ENCODE data around the gene GNL2. TPM values are rescaled to one million over a fixed set of nuclear protein-coding genes. Genes with fewer than 3 reads are reported as not detected.
A peak's percentile ranks its signal among the peaks of the same experiment; 100 is the strongest.

The GNL2 gene
- total RNA-seq: 59.3 to 61.8 TPM (median 61.1 TPM) in 3 replicates

DNA sequence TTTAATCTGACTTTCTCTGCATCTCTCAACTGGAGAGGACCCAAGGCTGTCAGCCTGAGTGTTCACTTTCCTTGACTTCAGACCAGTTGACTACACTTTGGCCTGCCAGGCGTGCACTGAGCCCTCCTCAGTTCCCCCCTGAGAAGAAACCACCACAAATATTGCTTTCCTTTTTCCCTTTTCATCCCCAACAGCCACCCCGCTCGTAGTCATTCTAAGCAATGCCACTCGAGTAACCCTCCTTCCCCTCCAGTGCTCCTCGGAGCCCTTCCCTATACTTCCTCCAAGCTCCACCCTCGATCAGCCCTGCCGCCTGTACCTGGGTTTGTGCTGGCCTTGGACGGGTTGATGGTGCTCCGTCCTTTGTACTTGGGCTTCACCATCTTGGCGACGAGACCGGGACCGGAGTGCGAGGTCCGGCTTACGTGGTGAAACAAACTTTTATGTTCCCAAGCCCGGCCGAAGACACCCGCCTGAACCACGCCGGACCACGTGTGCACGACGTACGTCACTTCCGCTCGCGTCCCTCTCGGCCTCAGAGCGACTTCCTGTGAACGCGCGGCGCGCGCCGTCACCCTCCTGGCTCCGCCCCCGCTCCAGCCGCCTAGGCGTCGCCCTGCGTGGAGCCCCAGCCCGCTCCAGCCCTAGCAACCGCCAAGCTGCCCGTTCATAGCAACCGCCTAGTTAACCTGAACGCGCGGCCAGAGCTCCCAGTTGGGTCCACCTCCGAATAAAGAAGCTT lies at the start of gene GNL2:
Gene GNL2, minus strand, starts transcription at position 498 of the 742 bp plus-strand sequence. Its CDS starts 115 bp downstream, at position 383.
- Mint-ChIP-seq H3K27me3 (ENCODE audit: low read depth) (peaks cover 4% of the 10 kb centered on the region), H3K4me1 (peaks cover 40% of the 10 kb centered on the region), H3K4me3 (peak within 1 kb of the TSS; percentile 99), H3K36me3 (peaks cover 8% of the 10 kb centered on the region), H3K27ac (peak within 1 kb of the TSS; percentile 99), H3K9me3 (no peaks in the 10 kb centered on the region)
- DNase-seq (ENCODE audit: low spot score in 2 of 2, unreplicated experiment in 2 of 2): peak; percentile 96 to 98
- TF ChIP-seq, protein P1, sequence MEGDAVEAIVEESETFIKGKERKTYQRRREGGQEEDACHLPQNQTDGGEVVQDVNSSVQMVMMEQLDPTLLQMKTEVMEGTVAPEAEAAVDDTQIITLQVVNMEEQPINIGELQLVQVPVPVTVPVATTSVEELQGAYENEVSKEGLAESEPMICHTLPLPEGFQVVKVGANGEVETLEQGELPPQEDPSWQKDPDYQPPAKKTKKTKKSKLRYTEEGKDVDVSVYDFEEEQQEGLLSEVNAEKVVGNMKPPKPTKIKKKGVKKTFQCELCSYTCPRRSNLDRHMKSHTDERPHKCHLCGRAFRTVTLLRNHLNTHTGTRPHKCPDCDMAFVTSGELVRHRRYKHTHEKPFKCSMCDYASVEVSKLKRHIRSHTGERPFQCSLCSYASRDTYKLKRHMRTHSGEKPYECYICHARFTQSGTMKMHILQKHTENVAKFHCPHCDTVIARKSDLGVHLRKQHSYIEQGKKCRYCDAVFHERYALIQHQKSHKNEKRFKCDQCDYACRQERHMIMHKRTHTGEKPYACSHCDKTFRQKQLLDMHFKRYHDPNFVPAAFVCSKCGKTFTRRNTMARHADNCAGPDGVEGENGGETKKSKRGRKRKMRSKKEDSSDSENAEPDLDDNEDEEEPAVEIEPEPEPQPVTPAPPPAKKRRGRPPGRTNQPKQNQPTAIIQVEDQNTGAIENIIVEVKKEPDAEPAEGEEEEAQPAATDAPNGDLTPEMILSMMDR (IDR thresholded peaks at IDR 0.05; ENCODE audit: unreplicated experiment): no peak

DNA sequence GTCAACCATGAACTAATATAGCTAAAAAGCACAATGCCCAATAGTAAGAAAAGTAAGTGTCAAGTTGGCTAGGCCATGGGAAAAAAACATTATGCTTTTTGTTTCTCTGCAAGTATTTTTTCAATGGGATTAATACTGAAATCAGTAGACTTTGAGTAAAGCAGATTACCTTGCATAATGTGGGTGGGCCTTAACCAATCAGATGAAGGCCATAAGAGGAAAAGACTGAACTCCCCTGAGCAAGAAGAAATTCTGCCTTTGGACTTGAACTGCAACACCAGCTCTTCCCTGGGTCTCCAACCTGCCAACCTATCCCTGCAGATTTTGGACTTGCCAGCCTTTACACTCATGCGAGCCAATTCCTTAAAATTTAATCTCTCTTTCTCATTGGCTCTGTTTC lies 45.3 kb upstream of the GNL2 start:
- peaks cover 6% of the 10 kb centered on the region for H3K4me1 Mint-ChIP-seq
- TF ChIP-seq, protein P1 (IDR thresholded peaks at IDR 0.05; ENCODE audit: unreplicated experiment): no peak
- no peak for DNase-seq (ENCODE audit: low spot score in 2 of 2, unreplicated experiment in 2 of 2)
- no peak overlapping the region for H3K4me3 Mint-ChIP-seq
- no peak overlapping the region for H3K27ac Mint-ChIP-seq
- peaks cover 2% of the 10 kb centered on the region for H3K27me3 Mint-ChIP-seq (ENCODE audit: low read depth)
- H3K9me3 Mint-ChIP-seq: no peaks in the 10 kb centered on the region
- H3K36me3 Mint-ChIP-seq: no peaks in the 10 kb centered on the region

DNA sequence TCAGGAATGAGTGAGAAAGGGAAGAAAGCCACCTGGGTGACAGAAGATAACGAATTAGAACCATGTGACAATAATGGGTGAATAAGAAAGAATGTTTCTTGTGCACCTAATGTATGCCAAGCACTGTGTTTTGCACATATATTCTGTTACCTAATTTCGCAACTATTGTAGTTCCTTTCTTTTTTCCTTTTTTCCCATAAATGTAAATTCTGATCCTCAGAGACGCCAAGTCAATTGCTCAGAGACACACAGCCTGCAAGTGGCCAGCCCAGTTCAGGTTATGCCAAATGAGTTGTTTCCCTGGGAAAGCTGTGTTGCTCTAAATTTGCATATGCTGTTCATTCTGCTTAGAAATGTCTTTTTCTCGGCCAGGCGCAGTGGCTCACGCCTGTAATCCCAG lies 40.7 kb upstream of the GNL2 start:
- Mint-ChIP-seq H3K27me3 (ENCODE audit: low read depth) (peaks cover 29% of the 10 kb centered on the region), H3K4me1 (peaks cover 9% of the 10 kb centered on the region)
- TF ChIP-seq, protein P1 (IDR thresholded peaks at IDR 0.05; ENCODE audit: unreplicated experiment): no peak

DNA sequence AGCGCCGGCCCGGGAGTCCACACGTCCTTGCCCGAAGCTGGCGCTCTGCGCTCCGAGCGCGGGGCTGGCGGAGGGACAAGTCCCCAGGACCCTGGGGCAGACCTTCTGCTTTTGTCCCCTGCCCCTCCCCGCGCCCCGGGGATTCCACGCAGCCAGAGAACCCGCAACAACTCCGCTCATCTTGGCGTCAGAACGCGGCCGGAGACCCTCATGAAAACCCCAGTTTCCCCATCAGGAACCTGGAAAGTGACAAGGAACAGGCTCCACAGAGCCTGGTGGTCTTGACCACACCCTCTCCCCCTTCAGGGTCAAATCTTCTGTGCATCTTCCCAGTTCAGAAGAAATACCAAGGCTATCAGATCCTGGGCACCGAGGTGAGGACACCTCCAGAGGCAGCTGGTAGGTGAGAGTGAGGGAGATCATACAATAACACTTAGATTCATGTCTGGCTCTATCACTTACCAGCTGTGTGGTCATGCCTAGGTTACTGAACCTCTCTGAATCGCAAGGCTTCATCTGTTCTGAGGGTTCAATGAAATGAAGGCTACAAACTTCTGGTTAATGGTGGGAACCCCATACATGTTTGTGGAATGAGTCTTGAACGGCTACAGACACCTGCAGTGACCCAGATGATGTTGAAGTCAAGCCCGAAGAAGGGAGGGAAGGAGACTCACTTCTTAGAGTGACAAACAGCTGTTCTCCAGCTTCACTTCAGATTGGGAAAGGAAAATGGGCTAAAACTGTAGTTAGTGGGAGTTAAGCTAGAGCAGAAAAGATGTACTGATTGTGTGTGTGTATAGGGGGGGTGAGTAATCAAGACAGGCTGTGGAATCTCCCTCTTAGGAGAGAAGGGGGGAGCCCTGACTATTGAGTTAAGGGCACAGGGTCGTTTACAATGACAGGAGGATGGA lies 39.5 kb upstream of the GNL2 start:
- H3K27me3 Mint-ChIP-seq (ENCODE audit: low read depth): peaks cover 41% of the 10 kb centered on the region
- no peaks in the 10 kb centered on the region for H3K36me3 Mint-ChIP-seq
- peak overlapping the region; percentile 54 for H3K4me3 Mint-ChIP-seq
- TF ChIP-seq, protein P1 (IDR thresholded peaks at IDR 0.05; ENCODE audit: unreplicated experiment): no peak
- H3K27ac Mint-ChIP-seq: no peak overlapping the region
- no peaks in the 10 kb centered on the region for H3K9me3 Mint-ChIP-seq
- no peak for DNase-seq (ENCODE audit: low spot score in 2 of 2, unreplicated experiment in 2 of 2)
- H3K4me1 Mint-ChIP-seq: peaks cover 9% of the 10 kb centered on the region

More for the DNA sequence above, 40.7 kb upstream of the GNL2 start:
- H3K36me3 Mint-ChIP-seq: no peaks in the 10 kb centered on the region
- no peak overlapping the region for H3K4me3 Mint-ChIP-seq
- DNase-seq (ENCODE audit: low spot score in 2 of 2, unreplicated experiment in 2 of 2): no peak
- no peaks in the 10 kb centered on the region for H3K9me3 Mint-ChIP-seq
- H3K27ac Mint-ChIP-seq: no peak overlapping the region

DNA sequence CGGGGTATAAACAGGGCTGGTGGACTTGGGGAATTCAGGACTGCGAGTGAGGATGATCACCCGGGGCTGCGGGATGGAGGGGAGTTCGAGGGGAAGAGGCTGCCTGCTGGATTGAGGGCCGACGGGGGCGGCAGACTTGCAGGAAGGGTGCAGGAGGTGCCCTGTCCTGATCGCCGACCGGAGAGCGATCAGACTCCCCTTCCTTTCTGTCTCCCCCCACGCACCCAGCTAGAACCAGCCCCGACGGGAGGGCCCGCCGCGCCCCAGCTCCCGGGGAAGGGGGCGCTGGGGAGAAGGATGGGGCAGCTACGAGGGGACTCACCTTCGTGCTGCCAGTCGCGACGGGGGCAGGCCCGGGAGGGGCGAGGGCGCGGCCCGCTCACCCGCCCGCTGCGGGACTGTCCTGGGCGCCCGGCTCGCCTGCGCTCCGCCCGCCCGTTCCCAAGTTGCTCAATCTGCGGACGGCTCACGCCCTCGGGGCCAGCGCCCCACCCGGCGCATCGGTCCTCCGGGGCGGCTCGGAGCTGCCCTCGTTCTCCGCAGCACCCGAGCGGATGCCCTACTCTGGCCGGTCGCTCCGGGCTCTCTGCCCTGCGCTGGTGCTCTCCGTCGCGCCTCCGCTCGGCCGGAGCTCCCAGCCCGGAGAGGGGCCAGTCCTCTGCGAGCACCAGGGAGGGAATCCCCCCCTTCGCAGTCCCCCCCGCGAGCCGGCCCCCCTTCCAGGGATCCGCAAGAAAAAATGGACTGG lies 38.7 kb upstream of the GNL2 start, which contains the start of gene RSPO1:
Gene RSPO1, minus strand, starts transcription at position 649 of the 748 bp plus-strand sequence. CDS start 5,231 bp downstream, outside the sequence.
- H3K27ac Mint-ChIP-seq: no peak within 1 kb of the TSS
- no peak for DNase-seq (ENCODE audit: low spot score in 2 of 2, unreplicated experiment in 2 of 2)
- peaks cover 49% of the 10 kb centered on the region for H3K27me3 Mint-ChIP-seq (ENCODE audit: low read depth)
- no peaks in the 10 kb centered on the region for H3K9me3 Mint-ChIP-seq
- TF ChIP-seq, protein P1 (IDR thresholded peaks at IDR 0.05; ENCODE audit: unreplicated experiment): no peak
- H3K4me3 Mint-ChIP-seq: peak within 1 kb of the TSS; percentile 54
- peaks cover 9% of the 10 kb centered on the region for H3K4me1 Mint-ChIP-seq
- H3K36me3 Mint-ChIP-seq: no peaks in the 10 kb centered on the region
